Measurements from ENCODE around the gene POU2F2. TPM values are rescaled to one million over a fixed set of nuclear protein-coding genes. Genes with fewer than 3 reads are reported as not detected.

Gene POU2F2
- total and polyA plus RNA-seq, 10 of the 15 experiments (the other 5 are each of a cell fraction or from before 2014, with no cell fraction given): 4.4 to 62.4 (median 37.9) TPM

GRCh38 chr19:42173695-42174094 lies 41.4 kb upstream of the POU2F2 start (continued):
- no peak for TF ChIP-seq SREBF2 (IDR thresholded peaks at IDR 0.05; ENCODE audit: low read length)
- TF ChIP-seq SREBF1 (IDR thresholded peaks at IDR 0.05; ENCODE audit: low read length): no peak
- no peak for TF ChIP-seq GABPA (IDR thresholded peaks at IDR 0.05; ENCODE audit: low read depth)

- Histone ChIP-seq H3K4me2 (ENCODE audit: control insufficient read depth, insufficient read depth) (no peak overlapping the region), H2AFZ (ENCODE audit: control insufficient read depth, low read depth, low read length) (no peak overlapping the region), H3K27ac (ENCODE audit: control insufficient read depth, insufficient read depth) (no peak overlapping the region), H3K4me1 (ENCODE audit: control insufficient read depth, insufficient read depth, low read length) (no peaks in the 10 kb centered on the region), H4K20me1 (ENCODE audit: control insufficient read depth, insufficient read depth) (no peaks in the 10 kb centered on the region; the same call in 1 of the 2 replicates), H3K27me3 (replicated peaks in 1 of 2; ENCODE audit: control insufficient read depth in 2 of 2, insufficient read depth in 2 of 2, low read length in 1 of 2) (peaks cover 4 to 19% of the 10 kb centered on the region in 2 experiments), H3K9ac (ENCODE audit: control insufficient read depth, insufficient read depth, low read length) (no peak overlapping the region), H3K4me3 (no peak overlapping the region), H3K36me3 (ENCODE audit: control insufficient read depth in 2 of 2, insufficient read depth in 2 of 2, low read length in 1 of 2) (no peaks in the 10 kb centered on the region), H3K79me2 (ENCODE audit: control insufficient read depth, insufficient read depth, low read length) (no peaks in the 10 kb centered on the region), H3K9me3 (replicated peaks; ENCODE audit: control insufficient read depth, insufficient read depth, low read length) (no peaks in the 10 kb centered on the region)
- ChIA-PET POLR2A (no interaction called here), SMC1A (ENCODE audit: uncharacterized antibody, unreplicated experiment) (no interaction called here), CTCF (interaction anchor here (1.3 kb wide), 1 partner anchor 11 kb away, joined by 6 read pairs; no protein-coding TSS in a partner anchor), RAD21 (ENCODE audit: unreplicated experiment) (no interaction called here)
- FAIRE-seq (no peak), ATAC-seq (no peak), DNase-seq (ENCODE audit: low read depth, low spot score) (no peak)
- 68% methylated on average over 7 of the region's 7 CpGs for WGBS (ENCODE audit: insufficient coverage, insufficient replicate concordance, low lambda C conversion rate, missing lambda C conversion rate)
- BruUV-seq (replicated peaks): no TSS peak
- intact Hi-C loops (cut with micrococcal nuclease; ENCODE audit: unreplicated experiment) (loop anchor here (2.0 kb wide), 1 partner anchor 23 kb away; no protein-coding TSS in a partner anchor), in situ Hi-C loops (cut with MboI) (no loop called here)
- TF ChIP-seq SUZ12 (IDR thresholded peaks at IDR 0.05; ENCODE audit: unreplicated experiment) (no peak), RUNX3 (IDR thresholded peaks at IDR 0.05; ENCODE audit: low read length) (no peak), ZBTB4 (CRISPR knock-in tag; IDR thresholded peaks at IDR 0.05) (no peak), NFXL1 (IDR thresholded peaks at IDR 0.05; ENCODE audit: borderline replicate concordance) (no peak), CBFB (IDR thresholded peaks at IDR 0.05; ENCODE audit: low read depth) (no peak), SIX5 (IDR thresholded peaks at IDR 0.05; ENCODE audit: low read depth, low read length, severe bottlenecking) (no peak)
Measured at GRCh38 chr19:42172261-42172660, 40.0 kb upstream of the POU2F2 start.

Data from GM12878 (cell line).